Measurements from ENCODE around the gene WBP1L. TPM values are rescaled to one million over a fixed set of nuclear protein-coding genes. Genes with fewer than 3 reads are reported as not detected.
A peak's percentile ranks its signal among the peaks of the same experiment; 100 is the strongest.

WBP1L gene
- total RNA-seq, 2 experiments from 2014 or later = 11.8 to 12.0 TPM

DNA sequence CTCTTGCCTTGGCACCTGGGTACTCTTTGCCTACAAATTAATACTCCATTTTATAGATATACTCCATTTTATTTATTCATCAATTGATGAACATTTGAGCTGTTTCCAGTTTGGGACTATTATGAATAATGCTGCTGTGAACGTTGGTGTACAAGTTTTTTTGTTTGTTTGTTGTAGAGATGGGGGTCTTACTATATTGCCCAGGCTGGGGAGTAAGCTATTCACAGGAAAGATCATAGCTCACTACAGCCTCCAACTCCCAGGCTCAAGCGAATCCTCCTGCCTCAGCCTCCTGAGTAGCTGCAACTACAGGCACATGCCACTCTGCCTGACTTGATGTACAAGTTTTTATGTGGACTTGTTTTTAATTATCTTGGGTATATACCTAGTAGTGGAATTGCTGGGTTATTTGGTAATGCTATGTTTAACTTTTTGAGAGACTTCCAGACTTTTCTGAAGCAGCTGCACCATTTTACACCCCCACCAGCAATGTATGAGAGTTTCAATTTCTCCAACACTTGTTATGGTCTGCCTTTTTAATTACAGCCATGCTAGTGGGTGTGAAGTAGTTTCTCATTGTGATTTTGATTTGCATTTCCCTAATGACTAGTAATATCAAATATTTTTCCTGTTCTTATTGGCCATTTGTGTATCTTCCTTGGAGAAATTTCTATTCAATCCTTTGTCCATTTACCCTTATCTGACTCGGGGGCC, 15.9 kb downstream of the WBP1L start:
- Mint-ChIP-seq H3K36me3 (peaks cover 26% of the 10 kb centered on the region), H3K27ac (no peak overlapping the region), H3K4me1 (peaks cover 37% of the 10 kb centered on the region), H3K27me3 (no peaks in the 10 kb centered on the region), H3K9me3 (peaks cover 2% of the 10 kb centered on the region), H3K4me3 (no peak overlapping the region)
- DNase-seq = no peak

DNA sequence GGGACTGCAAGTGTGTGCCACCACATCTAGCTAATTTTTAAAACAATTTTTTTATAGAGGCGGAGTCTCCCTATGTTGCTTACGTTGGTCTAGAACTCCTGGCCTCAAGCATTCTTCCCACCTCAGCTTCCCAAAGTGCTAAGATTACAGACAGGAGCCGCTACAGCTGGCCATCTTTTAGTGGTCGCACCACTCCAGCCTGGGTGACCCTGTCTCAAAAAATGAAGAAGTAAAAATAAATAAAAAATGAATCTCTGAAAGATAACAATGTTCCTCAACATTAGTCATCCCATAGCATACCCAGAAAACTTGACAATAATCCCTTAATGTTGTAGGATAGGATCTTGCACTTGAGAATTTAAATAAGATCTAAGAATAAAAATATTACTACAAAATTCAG, 18.2 kb downstream of the WBP1L start:
- Mint-ChIP-seq H3K27ac (no peak overlapping the region), H3K4me3 (no peak overlapping the region), H3K9me3 (peaks cover 2% of the 10 kb centered on the region), H3K27me3 (no peaks in the 10 kb centered on the region), H3K36me3 (peaks cover 24% of the 10 kb centered on the region), H3K4me1 (peaks cover 34% of the 10 kb centered on the region)
- DNase-seq = no peak

DNA sequence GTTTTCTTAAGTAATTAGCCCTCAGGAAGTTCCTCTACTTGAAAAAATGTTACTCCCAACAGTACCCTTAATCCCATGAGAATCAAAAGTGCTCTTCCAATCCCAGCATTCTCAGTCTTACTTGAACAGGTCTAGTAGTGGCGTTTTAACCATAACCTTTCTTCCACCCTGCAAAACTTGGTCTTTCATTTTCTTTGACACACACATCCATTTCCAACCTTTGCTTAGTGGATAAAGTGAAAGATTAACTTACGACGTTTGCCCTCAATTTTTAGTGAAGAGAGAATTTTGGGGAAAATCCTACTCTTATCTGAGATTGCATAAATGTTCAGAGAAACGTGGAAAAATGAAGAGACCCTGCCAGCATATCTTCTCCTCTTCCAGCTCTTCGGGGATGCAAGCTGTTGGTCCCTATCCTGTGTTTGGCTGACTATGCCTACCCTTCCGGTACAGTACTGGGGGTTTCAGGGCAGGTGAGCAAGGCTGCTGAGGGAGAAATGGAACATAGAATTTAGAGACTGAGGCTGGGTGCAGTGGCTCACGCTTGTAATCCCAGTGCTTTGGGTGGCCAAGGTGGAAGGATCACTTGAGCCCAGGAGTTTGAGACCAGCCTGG, 18.8 kb downstream of the WBP1L start:
- Mint-ChIP-seq H3K27ac (no peak overlapping the region), H3K36me3 (peaks cover 23% of the 10 kb centered on the region), H3K27me3 (no peaks in the 10 kb centered on the region), H3K4me1 (peaks cover 35% of the 10 kb centered on the region), H3K9me3 (peaks cover 2% of the 10 kb centered on the region), H3K4me3 (no peak overlapping the region)
- DNase-seq = no peak

- H3K4me1 Mint-ChIP-seq = peaks cover 38% of the 10 kb centered on the region
- no peak for DNase-seq
- H3K9me3 Mint-ChIP-seq = peaks cover 2% of the 10 kb centered on the region
- H3K27me3 Mint-ChIP-seq = no peaks in the 10 kb centered on the region
- H3K27ac Mint-ChIP-seq = no peak overlapping the region
- no peak overlapping the region for H3K4me3 Mint-ChIP-seq
- H3K36me3 Mint-ChIP-seq = peaks cover 24% of the 10 kb centered on the region
Observed at GRCh38 chr10:102763037-102763607, 19.4 kb downstream of the WBP1L start.

DNA sequence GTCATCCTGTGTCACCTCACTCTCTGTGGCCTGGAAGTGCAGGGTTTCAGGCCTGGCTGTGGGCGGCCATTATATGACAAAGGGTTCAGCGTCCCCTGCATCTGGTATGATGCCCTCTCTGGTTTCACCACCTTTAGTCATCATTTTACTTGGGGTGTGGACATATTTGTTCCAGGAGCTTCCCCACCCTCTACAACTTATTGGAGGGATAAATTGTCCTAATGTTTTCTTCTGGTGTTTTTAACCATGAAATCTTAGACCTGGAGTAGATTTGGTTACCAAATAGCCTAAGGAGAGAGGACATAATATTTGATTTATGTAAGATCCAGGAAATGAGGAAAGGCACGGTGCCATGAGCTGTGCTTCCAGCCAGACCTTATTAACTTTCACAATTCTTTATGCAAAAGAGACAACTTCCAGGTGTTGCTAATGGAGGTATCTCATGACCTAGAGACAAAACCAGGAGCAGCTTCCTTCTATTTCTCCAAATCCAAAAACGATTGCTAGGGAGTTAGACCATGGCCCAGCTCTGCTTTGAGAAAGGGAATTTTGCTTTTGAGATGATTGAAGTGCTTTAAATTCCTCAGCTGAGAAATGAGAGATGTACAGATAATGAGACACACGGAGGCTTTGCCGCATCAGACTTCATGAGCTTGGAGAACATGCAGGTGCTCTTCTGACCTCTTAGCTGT, 20.9 kb downstream of the WBP1L start:
- Mint-ChIP-seq H3K36me3 (peaks cover 21% of the 10 kb centered on the region), H3K9me3 (no peaks in the 10 kb centered on the region), H3K27ac (no peak overlapping the region), H3K4me1 (peaks cover 32% of the 10 kb centered on the region), H3K4me3 (no peak overlapping the region), H3K27me3 (no peaks in the 10 kb centered on the region)
- DNase-seq = no peak

- peaks cover 38% of the 10 kb centered on the region for H3K4me1 Mint-ChIP-seq
- DNase-seq = no peak
- H3K36me3 Mint-ChIP-seq = peaks cover 15% of the 10 kb centered on the region
- no peaks in the 10 kb centered on the region for H3K9me3 Mint-ChIP-seq
- no peak overlapping the region for H3K27ac Mint-ChIP-seq
- H3K27me3 Mint-ChIP-seq = no peaks in the 10 kb centered on the region
- no peak overlapping the region for H3K4me3 Mint-ChIP-seq
Observed at GRCh38 chr10:102765336-102765735, 21.6 kb downstream of the WBP1L start.

DNA sequence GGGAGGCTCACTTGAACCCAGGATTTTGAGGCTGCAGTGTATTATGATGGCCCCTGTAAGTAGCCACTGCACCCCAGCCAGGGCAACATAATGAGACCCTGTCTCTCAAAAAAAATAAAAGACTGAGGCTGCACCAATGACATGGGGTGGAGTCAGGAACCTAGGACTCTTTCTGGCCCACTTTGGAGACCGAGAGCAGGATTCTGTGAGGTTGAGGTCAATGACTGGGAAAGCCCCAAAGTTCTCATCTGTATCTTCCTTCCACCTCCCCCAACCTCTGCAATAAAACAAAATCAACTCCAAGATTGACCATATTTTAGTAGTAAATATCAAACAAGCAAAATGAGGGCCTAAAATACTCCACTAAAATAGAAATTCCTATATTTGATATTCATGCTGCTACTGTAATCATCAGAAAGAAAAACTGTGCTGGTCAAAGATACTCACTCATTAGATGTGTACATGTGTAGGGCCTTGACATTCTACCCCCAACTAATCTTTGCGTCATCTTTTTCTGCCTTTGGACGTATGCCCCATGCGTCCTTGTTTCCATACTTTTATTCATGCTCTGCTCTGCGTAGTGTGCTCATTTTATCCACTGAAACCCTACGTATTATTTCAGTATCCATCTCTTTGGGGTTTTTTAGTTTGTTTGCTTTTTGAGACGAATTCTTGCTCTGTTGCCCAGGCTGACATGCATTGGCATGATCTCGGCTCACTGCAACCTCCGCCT, 23.8 kb downstream of the WBP1L start:
- Mint-ChIP-seq H3K9me3 (no peaks in the 10 kb centered on the region), H3K4me1 (peaks cover 47% of the 10 kb centered on the region), H3K27me3 (no peaks in the 10 kb centered on the region), H3K36me3 (peaks cover 12% of the 10 kb centered on the region), H3K4me3 (no peak overlapping the region), H3K27ac (no peak overlapping the region)
- DNase-seq = no peak

DNA sequence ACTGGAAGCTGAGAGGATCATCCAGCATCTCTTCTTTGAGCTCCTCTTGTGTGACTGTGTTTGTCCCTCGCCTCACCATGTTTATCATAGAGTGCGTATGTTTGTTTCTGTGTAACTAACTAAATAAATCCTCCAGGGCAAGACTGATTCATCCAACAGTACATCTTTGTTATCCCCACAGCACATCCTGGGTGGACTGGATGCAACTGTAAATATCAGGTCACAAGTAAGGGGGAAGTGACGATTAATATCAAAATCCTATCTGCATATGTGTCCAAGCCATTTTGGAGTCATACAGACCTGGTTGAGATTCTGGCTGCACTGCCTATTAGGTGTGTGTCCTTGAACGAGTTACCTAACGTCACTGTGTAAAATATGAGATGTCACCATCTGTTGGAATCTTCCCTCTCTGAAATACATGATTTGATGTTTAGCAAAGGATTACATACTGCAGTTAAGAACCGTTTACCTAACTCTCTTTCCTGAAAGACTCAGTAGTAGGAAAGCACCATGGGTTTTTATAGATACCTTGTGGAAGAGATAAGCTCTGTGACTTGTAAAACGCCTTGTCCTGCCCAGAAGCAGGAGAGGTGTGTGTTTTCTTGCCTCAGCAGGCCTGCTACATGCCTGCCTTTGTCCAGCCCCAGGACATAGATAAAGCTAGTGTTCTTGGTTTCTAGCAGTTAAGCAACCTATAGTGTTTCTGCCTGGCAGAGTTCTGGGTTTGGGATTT, 25.8 kb downstream of the WBP1L start:
- H3K9me3 Mint-ChIP-seq = no peaks in the 10 kb centered on the region
- H3K4me1 Mint-ChIP-seq = peaks cover 59% of the 10 kb centered on the region
- DNase-seq = no peak
- H3K27me3 Mint-ChIP-seq = no peaks in the 10 kb centered on the region
- no peak overlapping the region for H3K27ac Mint-ChIP-seq
- peaks cover 4% of the 10 kb centered on the region for H3K36me3 Mint-ChIP-seq
- no peak overlapping the region for H3K4me3 Mint-ChIP-seq

- Mint-ChIP-seq H3K27me3 (no peaks in the 10 kb centered on the region), H3K36me3 (peaks cover 5% of the 10 kb centered on the region), H3K9me3 (no peaks in the 10 kb centered on the region), H3K4me3 (no peak overlapping the region), H3K4me1 (peaks cover 61% of the 10 kb centered on the region), H3K27ac (no peak overlapping the region)
- DNase-seq = no peak
Observed at GRCh38 chr10:102770108-102770482, 26.3 kb downstream of the WBP1L start.

DNA sequence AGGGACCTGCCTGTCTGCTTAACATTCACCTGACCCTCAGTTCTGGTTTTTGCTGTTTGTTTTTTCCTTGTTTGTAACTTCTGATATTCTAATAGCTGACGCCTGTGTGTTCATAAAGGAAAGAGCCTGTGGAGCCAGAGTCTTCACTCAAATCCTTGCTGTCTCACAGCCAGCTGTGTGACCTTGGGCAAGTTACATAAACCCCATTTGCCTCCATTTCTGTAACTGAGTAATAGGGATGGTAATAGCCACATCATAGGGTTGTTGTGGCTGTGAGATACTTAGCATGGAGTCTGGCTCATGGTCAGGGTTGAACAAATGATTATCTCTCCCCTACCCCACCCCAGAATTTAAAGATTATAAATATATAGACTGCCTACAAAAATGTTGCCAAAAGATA, 27.0 kb downstream of the WBP1L start:
- H3K9me3 Mint-ChIP-seq = no peaks in the 10 kb centered on the region
- H3K4me3 Mint-ChIP-seq = no peak overlapping the region
- H3K27me3 Mint-ChIP-seq = no peaks in the 10 kb centered on the region
- DNase-seq = no peak
- peaks cover 68% of the 10 kb centered on the region for H3K4me1 Mint-ChIP-seq
- peaks cover 5% of the 10 kb centered on the region for H3K36me3 Mint-ChIP-seq
- H3K27ac Mint-ChIP-seq = no peak overlapping the region

DNA sequence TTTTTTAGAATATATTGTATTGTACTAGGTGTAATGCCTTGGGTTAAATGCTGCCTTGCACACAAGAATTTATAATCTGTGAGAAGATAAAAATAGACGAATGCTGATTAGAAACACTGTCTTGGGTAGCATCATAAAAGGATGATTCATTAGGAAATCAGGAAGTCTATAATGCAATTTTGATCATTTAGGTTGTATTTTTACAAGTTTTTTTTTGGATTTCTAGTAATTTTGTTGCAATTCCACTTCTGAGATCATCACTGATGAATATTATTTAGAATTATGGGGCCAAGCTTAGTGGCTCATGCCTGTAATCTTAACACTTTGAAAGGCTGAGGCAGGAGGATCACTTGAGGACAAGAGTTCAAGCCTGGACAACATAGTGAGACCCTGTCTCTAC, 29.6 kb downstream of the WBP1L start:
- H3K4me3 Mint-ChIP-seq = no peak overlapping the region
- H3K27ac Mint-ChIP-seq = no peak overlapping the region
- peaks cover 6% of the 10 kb centered on the region for H3K36me3 Mint-ChIP-seq
- H3K27me3 Mint-ChIP-seq = no peaks in the 10 kb centered on the region
- no peak for DNase-seq
- H3K4me1 Mint-ChIP-seq = peaks cover 73% of the 10 kb centered on the region
- H3K9me3 Mint-ChIP-seq = no peaks in the 10 kb centered on the region

DNA sequence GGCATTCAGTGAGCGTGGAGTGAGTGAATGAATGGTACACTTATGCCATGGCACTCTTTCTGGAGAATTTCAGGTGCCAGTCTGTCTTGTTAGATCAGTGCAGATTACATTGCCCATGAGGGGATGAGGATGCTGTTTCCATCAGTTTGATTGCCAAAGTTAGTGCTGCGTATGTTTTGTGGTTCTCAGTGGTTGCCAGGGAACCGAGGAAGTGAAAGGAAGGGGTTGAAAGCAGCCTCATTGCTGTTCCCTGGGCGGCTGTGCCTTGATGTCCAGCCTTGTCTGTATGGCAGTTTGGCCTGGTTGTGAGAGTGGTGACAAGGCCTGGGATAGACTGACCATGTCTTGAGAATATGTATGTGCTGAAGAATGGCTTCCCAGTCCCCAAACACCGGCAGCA, 30.2 kb downstream of the WBP1L start:
- Mint-ChIP-seq H3K4me1 (peaks cover 76% of the 10 kb centered on the region), H3K36me3 (peaks cover 6% of the 10 kb centered on the region), H3K9me3 (no peaks in the 10 kb centered on the region), H3K27ac (no peak overlapping the region), H3K4me3 (no peak overlapping the region), H3K27me3 (no peaks in the 10 kb centered on the region)
- DNase-seq = peak; percentile 39

- DNase-seq = no peak
- peaks cover 70% of the 10 kb centered on the region for H3K4me1 Mint-ChIP-seq
- H3K36me3 Mint-ChIP-seq = peaks cover 6% of the 10 kb centered on the region
- no peak overlapping the region for H3K27ac Mint-ChIP-seq
- H3K9me3 Mint-ChIP-seq = no peaks in the 10 kb centered on the region
- no peak overlapping the region for H3K4me3 Mint-ChIP-seq
- no peaks in the 10 kb centered on the region for H3K27me3 Mint-ChIP-seq
Observed at GRCh38 chr10:102775201-102775934, 31.6 kb downstream of the WBP1L start.

Measured in activated naive CD8-positive, alpha-beta T cell treated with anti-CD3 and anti-CD28 coated beads for 36 hours (primary cell).